GM12878 (cell line): Measurements from ENCODE around the gene CTNNA2. TPM values are rescaled to one million over a fixed set of nuclear protein-coding genes. Genes with fewer than 3 reads are reported as not detected.
A peak's percentile ranks its signal among the peaks of the same experiment; 100 is the strongest.

ENCODE experiments used
- BMI1 ChIP-seq: fragments of 450-650 bp; IDR thresholded peaks from 2 replicates; pipeline ENCODE4 v1.6.1; 2016; ENCODE audit warnings: mild to moderate bottlenecking, moderate library complexity, borderline replicate concordance
- CBFB ChIP-seq: IDR thresholded peaks from 2 replicates; pipeline ENCODE4 v1.6.1; 2016; ENCODE audit warnings: antibody characterized with exemption, low read depth
- CHD1 ChIP-seq: IDR thresholded peaks from 2 replicates; pipeline ENCODE4 v1.6.1; 2012; ENCODE audit warnings: low read depth, low read length, improper control_type of control experiment
- CHD4 ChIP-seq: fragments of 200-600 bp; sonication (generic); IDR thresholded peaks from 2 replicates; pipeline ENCODE4 v1.6.1; 2016; ENCODE audit warnings: mild to moderate bottlenecking
- EED ChIP-seq: sonication (generic); IDR thresholded peaks from 2 replicates; pipeline ENCODE4 v1.6.1; 2016; ENCODE audit warnings: antibody characterized with exemption, low read depth
- EGR1 ChIP-seq, 2 experiments: IDR thresholded peaks; 1 replicate in 1 of 2; 2 replicates in 1 of 2; pipeline ENCODE4 v1.6.1; 2011 to 2012; ENCODE audit warnings: low read depth in 2 of 2, low read length in 2 of 2, borderline replicate concordance in 1 of 2, mild to moderate bottlenecking in 1 of 2, moderate library complexity in 1 of 2
- ESRRA ChIP-seq: IDR thresholded peaks from 2 replicates; pipeline ENCODE4 v1.6.1; 2012; ENCODE audit warnings: mild to moderate bottlenecking, low read length, improper control_type of control experiment
- EZH2 ChIP-seq: IDR thresholded peaks from 2 replicates; pipeline ENCODE4 v1.6.1; 2012; ENCODE audit warnings: low read depth, mild to moderate bottlenecking, control low read depth, inconsistent platforms, low read length, borderline replicate concordance; ENCODE audit not compliant: control insufficient read depth
- FOS ChIP-seq: IDR thresholded peaks from 3 replicates; pipeline ENCODE4 v1.6.1; 2011; ENCODE audit warnings: borderline replicate concordance; ENCODE audit not compliant: insufficient read length; ENCODE audit errors: extremely low read depth
- FOXM1 ChIP-seq: IDR thresholded peaks from 2 replicates; pipeline ENCODE4 v1.6.1; 2012; ENCODE audit warnings: low read depth, mild to moderate bottlenecking, inconsistent platforms, low read length, moderate library complexity
- HDAC2 ChIP-seq: fragments of 200-600 bp; sonication (generic); IDR thresholded peaks from 2 replicates; pipeline ENCODE4 v1.6.1; 2017
- HDGF ChIP-seq: fragments of 450-650 bp; IDR thresholded peaks from 2 replicates; pipeline ENCODE4 v1.6.1; 2016; ENCODE audit warnings: antibody characterized with exemption
- IRF5 ChIP-seq: fragments of 450-650 bp; IDR thresholded peaks from 2 replicates; pipeline ENCODE4 v1.6.1; 2017; ENCODE audit warnings: borderline replicate concordance
- NFYA ChIP-seq: IDR thresholded peaks from 2 replicates; pipeline ENCODE4 v1.6.1; 2011; ENCODE audit warnings: low read depth, mild to moderate bottlenecking, low read length, improper control_type of control experiment, borderline replicate concordance
- NFYB ChIP-seq: IDR thresholded peaks from 2 replicates; pipeline ENCODE4 v1.6.1; 2011; ENCODE audit warnings: low read depth, mild to moderate bottlenecking, low read length, improper control_type of control experiment, moderate library complexity; ENCODE audit not compliant: insufficient read depth
- PAX5 ChIP-seq: IDR thresholded peaks from 2 replicates; pipeline ENCODE4 v1.6.1; 2011; ENCODE audit warnings: low read depth, low read length, borderline replicate concordance
- PML ChIP-seq: IDR thresholded peaks from 2 replicates; pipeline ENCODE4 v1.6.1; 2012; ENCODE audit warnings: low read length, inconsistent platforms
- RAD51 ChIP-seq: fragments of 450-650 bp; IDR thresholded peaks from 2 replicates; pipeline ENCODE4 v1.6.1; 2016; ENCODE audit warnings: moderate library complexity, mild to moderate bottlenecking, inconsistent platforms
- RBBP5 ChIP-seq: fragments of 200-600 bp; sonication (generic); conservative IDR thresholded peaks from 2 replicates; pipeline ENCODE4 v1.6.1; 2016
- RFX5 ChIP-seq: IDR thresholded peaks from 2 replicates; pipeline ENCODE4 v1.6.1; 2011; ENCODE audit warnings: low read depth, low read length, improper control_type of control experiment
- SIN3A ChIP-seq: IDR thresholded peaks from 2 replicates; pipeline ENCODE4 v1.6.1; 2012; ENCODE audit warnings: low read depth, low read length, improper control_type of control experiment
- SIX5 ChIP-seq: IDR thresholded peaks from 2 replicates; pipeline ENCODE4 v1.6.1; 2011; ENCODE audit warnings: mild to moderate bottlenecking, low read depth, low read length, moderate library complexity; ENCODE audit not compliant: severe bottlenecking
- SMAD5 ChIP-seq: IDR thresholded peaks from 2 replicates; pipeline ENCODE4 v1.6.1; 2016; ENCODE audit warnings: antibody characterized with exemption, low read depth
- SMARCA5 ChIP-seq: fragments of 450-650 bp; IDR thresholded peaks from 2 replicates; pipeline ENCODE4 v1.6.1; 2017; ENCODE audit warnings: mild to moderate bottlenecking
- TCF12 ChIP-seq: IDR thresholded peaks from 2 replicates; pipeline ENCODE4 v1.6.1; 2011; ENCODE audit warnings: low read depth, mild to moderate bottlenecking, low read length
- TCF7 ChIP-seq: IDR thresholded peaks from 2 replicates; pipeline ENCODE4 v1.6.1; 2014; ENCODE audit warnings: antibody characterized with exemption, borderline replicate concordance
- ZBED1 ChIP-seq: IDR thresholded peaks from 2 replicates; pipeline ENCODE4 v1.6.1; 2016; ENCODE audit warnings: borderline replicate concordance
- polyA plus RNA-seq, 11 experiments: library from polyadenylated mRNA; depleted of rRNA in 4 of 11; unstranded in 6 of 11; stranded (reverse) in 5 of 11; fragments of >200 nt; fragmentation: Nextera tagmentation in 4 of 11; fragmentation: Illumina TruSeq in 1 of 11; extraction: Ambion mirVana in 4 of 11; extraction: Trizol in 1 of 11; gene quantifications; 1 replicate in 1 of 11; 2 replicates in 10 of 11; pipeline versions ENCODE4 v1.2.1 to v1.2.3, GENCODE V29; 2011 to 2016; ENCODE audit warnings: inconsistent platforms in 2 of 11, missing spikeins in 2 of 11, low read depth in 1 of 11
- total RNA-seq, 4 experiments: library from RNA; depleted of rRNA in 3 of 4; stranded (reverse); fragments of >200 nt in 3 of 4; fragmentation: Illumina TruSeq in 1 of 4; extraction: Trizol in 1 of 4; gene quantifications; 2 replicates each; pipeline versions ENCODE4 v1.2.1 to v1.2.3, GENCODE V29; 2013 to 2021
- TF ChIP-seq, protein P1 (sequence below): fragments of 450-650 bp; conservative IDR thresholded peaks from 2 replicates; pipeline ENCODE4 v1.6.1; 2017; ENCODE audit warnings: mild to moderate bottlenecking, moderate library complexity
- TF ChIP-seq, protein P2 (sequence below): IDR thresholded peaks from 2 replicates; pipeline ENCODE4 v1.6.1; 2011; ENCODE audit warnings: borderline replicate concordance, low read depth, mild to moderate bottlenecking, moderate library complexity, mixed read lengths, low read length; ENCODE audit not compliant: insufficient read depth; ENCODE audit errors: extremely low read length

The CTNNA2 gene
- total and polyA plus RNA-seq, 10 of the 15 experiments (the other 5 are each of a cell fraction or from before 2014, with no cell fraction given), result 2.4 to 36.2 (median 6.6) TPM

DNA sequence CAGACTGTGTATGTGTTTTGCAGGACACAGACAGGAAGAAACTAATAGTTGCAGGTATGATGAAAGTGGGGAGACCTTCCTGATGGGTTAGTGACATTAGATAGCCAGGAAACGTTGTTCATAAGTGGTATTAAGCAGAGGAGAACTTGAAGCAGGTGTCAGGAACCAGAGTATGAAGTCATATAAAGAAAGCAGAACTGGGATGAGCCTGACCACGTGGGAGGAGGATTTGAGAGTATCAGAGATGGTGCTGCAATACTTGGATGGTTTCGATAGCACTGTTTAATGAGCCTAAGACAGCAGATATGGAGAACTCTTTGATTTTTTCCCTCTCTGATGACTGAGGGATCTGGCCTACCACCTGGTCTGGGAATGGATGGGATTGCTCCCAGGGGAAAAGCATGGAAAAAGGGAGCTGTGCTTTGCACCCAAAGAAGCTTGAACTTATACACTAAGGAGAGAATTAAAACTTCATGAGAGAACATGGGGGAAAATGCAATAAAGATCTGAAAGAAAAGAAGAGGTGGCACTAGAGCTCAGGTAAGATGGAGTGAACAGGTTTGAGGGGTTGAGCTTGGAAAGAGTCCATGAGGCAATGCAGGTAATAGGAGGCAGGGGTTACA is 1017.7 kb downstream of the CTNNA2 start (continued):
- TF ChIP-seq IRF5 (no peak), PAX5 (peak; percentile 68; the same call in 1 of the 2 replicates), RFX5 (no peak), ESRRA (no peak), FOXM1 (peak; percentile 57; the same call in 1 of the 2 replicates), EED (peak; percentile 72), TCF12 (peak; percentile 88), NFYB (no peak), EZH2 (no peak), SMAD5 (no peak), FOS (no peak), CHD1 (no peak), ZBED1 (no peak; the same call in 1 of the 2 replicates), CBFB (no peak), TCF7 (no peak), CHD4 (no peak), BMI1 (peak; percentile 61; the same call in 1 of the 2 replicates), SMARCA5 (no peak), RBBP5 (no peak), HDGF (no peak), PML (no peak), HDAC2 (no peak), RAD51 (peak; percentile 91), NFYA (no peak), SIN3A (no peak), EGR1 (IDR thresholded peaks at IDR 0.05; ENCODE audit: borderline replicate concordance in 1 of 2, low read depth in 2 of 2, low read length in 2 of 2) (no peak), SIX5 (no peak)
- TF ChIP-seq, protein P1, sequence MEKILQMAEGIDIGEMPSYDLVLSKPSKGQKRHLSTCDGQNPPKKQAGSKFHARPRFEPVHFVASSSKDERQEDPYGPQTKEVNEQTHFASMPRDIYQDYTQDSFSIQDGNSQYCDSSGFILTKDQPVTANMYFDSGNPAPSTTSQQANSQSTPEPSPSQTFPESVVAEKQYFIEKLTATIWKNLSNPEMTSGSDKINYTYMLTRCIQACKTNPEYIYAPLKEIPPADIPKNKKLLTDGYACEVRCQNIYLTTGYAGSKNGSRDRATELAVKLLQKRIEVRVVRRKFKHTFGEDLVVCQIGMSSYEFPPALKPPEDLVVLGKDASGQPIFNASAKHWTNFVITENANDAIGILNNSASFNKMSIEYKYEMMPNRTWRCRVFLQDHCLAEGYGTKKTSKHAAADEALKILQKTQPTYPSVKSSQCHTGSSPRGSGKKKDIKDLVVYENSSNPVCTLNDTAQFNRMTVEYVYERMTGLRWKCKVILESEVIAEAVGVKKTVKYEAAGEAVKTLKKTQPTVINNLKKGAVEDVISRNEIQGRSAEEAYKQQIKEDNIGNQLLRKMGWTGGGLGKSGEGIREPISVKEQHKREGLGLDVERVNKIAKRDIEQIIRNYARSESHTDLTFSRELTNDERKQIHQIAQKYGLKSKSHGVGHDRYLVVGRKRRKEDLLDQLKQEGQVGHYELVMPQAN, result no peak
- TF ChIP-seq, protein P2, sequence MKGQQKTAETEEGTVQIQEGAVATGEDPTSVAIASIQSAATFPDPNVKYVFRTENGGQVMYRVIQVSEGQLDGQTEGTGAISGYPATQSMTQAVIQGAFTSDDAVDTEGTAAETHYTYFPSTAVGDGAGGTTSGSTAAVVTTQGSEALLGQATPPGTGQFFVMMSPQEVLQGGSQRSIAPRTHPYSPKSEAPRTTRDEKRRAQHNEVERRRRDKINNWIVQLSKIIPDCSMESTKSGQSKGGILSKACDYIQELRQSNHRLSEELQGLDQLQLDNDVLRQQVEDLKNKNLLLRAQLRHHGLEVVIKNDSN, result peak; percentile 62
